ENCODE data around the gene ZNF688. TPM values are rescaled to one million over a fixed set of nuclear protein-coding genes. Genes with fewer than 3 reads are reported as not detected.

ZNF688 gene
- total and polyA plus RNA-seq, 2 of the 13 experiments (the other 11 are each of a cell fraction or from before 2014, with no cell fraction given): 2.4 to 5.4 TPM

- peak; percentile 49; the same call in 1 of the 2 replicates for TF ChIP-seq MED13 (CRISPR knock-in tag; IDR thresholded peaks at IDR 0.05)
- TF ChIP-seq ZFP36L2 (CRISPR knock-in tag; IDR thresholded peaks at IDR 0.05): no peak; the same call in 1 of the 2 replicates
- TF ChIP-seq FOXC1 (CRISPR knock-in tag; IDR thresholded peaks at IDR 0.05; ENCODE audit: borderline replicate concordance): peak; percentile 44; the same call in 1 of the 2 replicates
- TF ChIP-seq PHF5A (CRISPR knock-in tag; IDR thresholded peaks at IDR 0.05; ENCODE audit: low read depth, unreplicated experiment): no peak
- no peak for TF ChIP-seq POLR2AphosphoS2 (IDR thresholded peaks at IDR 0.05; ENCODE audit: low read depth, low read length)
- no peak for TF ChIP-seq ATF3 (CRISPR knock-in tag; IDR thresholded peaks at IDR 0.05)
- TF ChIP-seq ZNF350 (CRISPR knock-in tag; IDR thresholded peaks at IDR 0.05; ENCODE audit: borderline replicate concordance, low read depth): peak; percentile 91; the same call in 1 of the 2 replicates
- TF ChIP-seq MEIS1 (CRISPR knock-in tag; IDR thresholded peaks at IDR 0.05; ENCODE audit: borderline replicate concordance): no peak
- TF ChIP-seq AKAP8 (CRISPR knock-in tag; IDR thresholded peaks at IDR 0.05): peak; percentile 96
- peak; percentile 87 for TF ChIP-seq ZC3H13 (CRISPR knock-in tag; IDR thresholded peaks at IDR 0.05)
- TF ChIP-seq FOXK2 (IDR thresholded peaks at IDR 0.05): no peak
- TF ChIP-seq ZNF256 (CRISPR knock-in tag; conservative IDR thresholded peaks at IDR 0.05): no peak; the same call in 1 of the 2 replicates
- peak; percentile 86; the same call in 1 of the 2 replicates for TF ChIP-seq KDM5A (IDR thresholded peaks at IDR 0.05; ENCODE audit: borderline replicate concordance, low read length)
- no peak; the same call in none of the 2 replicates for TF ChIP-seq RCOR2 (CRISPR knock-in tag; IDR thresholded peaks at IDR 0.05)
- TF ChIP-seq IRF1 (CRISPR knock-in tag; IDR thresholded peaks at IDR 0.05; ENCODE audit: low read depth): peak; percentile 3; the same call in 1 of the 2 replicates
- no peak for TF ChIP-seq IKZF1 (IDR thresholded peaks at IDR 0.05)
- no peak for TF ChIP-seq ZIK1 (CRISPR knock-in tag; IDR thresholded peaks at IDR 0.05; ENCODE audit: borderline replicate concordance, low read depth)
- no peak for TF ChIP-seq ZFP82 (CRISPR knock-in tag; IDR thresholded peaks at IDR 0.05; ENCODE audit: borderline replicate concordance)
- TF ChIP-seq EEA1 (CRISPR knock-in tag; IDR thresholded peaks at IDR 0.05; ENCODE audit: borderline replicate concordance): peak; percentile 99
- 0 out of 2 replicates have a peak, but pooled peaks have one; percentile 28 for TF ChIP-seq STAT5B (CRISPR knock-in tag; IDR thresholded peaks at IDR 0.05)
- TF ChIP-seq ZNF629 (CRISPR knock-in tag; conservative IDR thresholded peaks at IDR 0.05): 0 out of 2 replicates have a peak, but pooled peaks have one; percentile 24
- peak; percentile 45; the same call in 1 of the 2 replicates for TF ChIP-seq HDAC2 (CRISPR knock-in tag; IDR thresholded peaks at IDR 0.05)
- TF ChIP-seq NFIB (CRISPR knock-in tag; IDR thresholded peaks at IDR 0.05; ENCODE audit: borderline replicate concordance): no peak
- TF ChIP-seq ZNF749 (CRISPR knock-in tag; IDR thresholded peaks at IDR 0.05; ENCODE audit: borderline replicate concordance): no peak; the same call in 1 of the 2 replicates
- peak; percentile 91 for TF ChIP-seq KDM3A (CRISPR knock-in tag; IDR thresholded peaks at IDR 0.05; ENCODE audit: low read depth)
- no peak; the same call in none of the 2 replicates for TF ChIP-seq RFXAP (CRISPR knock-in tag; IDR thresholded peaks at IDR 0.05; ENCODE audit: borderline replicate concordance)
- TF ChIP-seq ATF5 (CRISPR knock-in tag; IDR thresholded peaks at IDR 0.05; ENCODE audit: low read depth): no peak
- TF ChIP-seq UBTF (CRISPR knock-in tag; IDR thresholded peaks at IDR 0.05): peak; percentile 98
Measured at GRCh38 chr16:30534368-30535105, 37.0 kb downstream of the ZNF688 start, which contains the start of gene ZNF747 (continued).

Measured in HepG2 (cell line).